HG02970 (cell line): ENCODE data around the gene CALB2.

Experiments
- ATAC-seq: cut with Tn5 transposase; IDR thresholded peaks from one replicate; pipeline ENCODE4 v1.9.1; 2021; ENCODE audit warnings: mild to moderate bottlenecking, moderate library complexity, moderate number of reproducible peaks; ENCODE audit not compliant: unreplicated experiment, low FRiP score

The CALB2 gene

DNA sequence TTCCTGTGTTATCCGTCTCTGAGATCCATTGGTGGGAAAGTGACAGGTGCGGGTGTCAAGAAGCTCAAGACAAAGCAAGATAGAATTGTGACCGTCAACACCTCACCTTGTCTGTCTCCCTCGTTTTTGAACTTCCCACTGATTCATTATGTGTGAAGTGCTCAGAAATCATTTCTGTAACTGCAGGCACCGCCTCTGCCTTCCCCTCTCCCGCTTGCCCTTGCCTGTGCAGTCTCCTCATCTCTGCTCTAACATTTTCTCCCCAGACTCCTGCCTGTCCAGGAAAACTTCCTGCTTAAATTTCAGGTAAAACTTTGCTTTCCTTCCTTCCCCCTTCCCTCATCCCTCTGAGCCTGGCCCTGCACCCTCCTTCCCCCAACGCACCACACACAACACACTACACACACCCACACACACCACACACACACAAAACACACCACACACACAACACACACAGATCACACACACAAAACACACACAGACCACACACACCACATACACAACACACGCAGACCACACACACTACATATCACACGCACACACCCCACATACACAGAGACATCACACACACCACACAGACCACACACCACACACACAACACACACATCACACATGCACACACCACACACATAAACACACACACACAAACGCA lies 25.7 kb downstream of the CALB2 start:
- no peak for ATAC-seq

DNA sequence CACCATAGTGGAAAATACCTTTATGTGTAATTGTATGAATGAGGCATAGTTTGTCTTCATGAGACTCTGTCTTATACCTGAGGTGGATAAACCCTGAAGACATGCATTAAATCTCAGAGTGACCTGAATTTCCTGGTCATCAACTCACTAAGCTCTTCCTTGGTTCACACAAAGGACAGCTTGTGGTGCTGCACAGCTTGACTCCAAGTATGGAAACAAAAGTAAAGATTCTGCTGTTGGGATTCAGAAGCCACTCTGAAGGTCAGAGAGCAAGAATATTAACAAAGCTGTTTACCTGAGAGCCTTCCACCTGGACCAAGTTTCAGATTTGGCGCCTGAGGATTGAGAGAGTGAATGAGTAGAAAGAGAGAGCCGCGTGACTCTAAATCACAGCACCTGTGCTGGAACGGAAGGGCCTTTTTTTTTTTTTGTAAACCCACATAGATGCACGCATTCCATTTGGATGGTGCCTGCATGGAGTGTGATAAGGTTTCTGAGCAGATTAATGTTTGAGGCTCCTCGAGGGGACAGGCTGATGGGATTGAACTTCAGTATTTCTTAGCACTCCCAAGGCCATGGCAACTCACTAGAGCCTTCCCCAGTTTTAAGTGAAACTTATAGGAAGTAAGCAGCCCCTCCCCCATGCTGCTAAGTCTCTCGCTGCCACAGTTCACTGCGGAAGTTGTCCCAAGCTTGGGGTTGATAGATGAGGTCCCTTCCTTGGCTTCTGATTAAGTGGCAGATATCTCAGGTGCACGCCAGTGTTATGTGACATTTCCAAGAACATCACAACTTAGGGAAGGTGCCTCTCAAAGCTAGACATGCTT lies 28.7 kb downstream of the CALB2 start:
- ATAC-seq: no peak

DNA sequence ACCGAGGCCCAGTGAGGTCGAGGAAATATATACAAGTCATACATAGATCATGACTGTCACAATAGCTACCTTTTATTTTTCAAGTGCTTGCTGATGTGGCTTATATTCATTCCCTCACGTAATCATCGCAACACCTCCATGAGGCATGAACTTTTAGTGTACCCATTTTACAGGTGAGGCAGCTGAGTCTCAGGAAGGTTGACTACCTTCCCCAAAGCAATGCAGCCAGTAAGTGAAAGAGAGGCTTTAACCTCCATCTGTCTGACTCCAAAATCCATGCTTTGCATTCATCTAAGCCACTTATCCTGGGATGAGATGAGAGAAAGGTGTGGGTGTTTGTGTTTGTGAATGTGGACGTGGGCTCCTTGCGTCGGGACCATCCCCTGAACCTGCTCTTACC lies 30.8 kb downstream of the CALB2 start:
- ATAC-seq: no peak

DNA sequence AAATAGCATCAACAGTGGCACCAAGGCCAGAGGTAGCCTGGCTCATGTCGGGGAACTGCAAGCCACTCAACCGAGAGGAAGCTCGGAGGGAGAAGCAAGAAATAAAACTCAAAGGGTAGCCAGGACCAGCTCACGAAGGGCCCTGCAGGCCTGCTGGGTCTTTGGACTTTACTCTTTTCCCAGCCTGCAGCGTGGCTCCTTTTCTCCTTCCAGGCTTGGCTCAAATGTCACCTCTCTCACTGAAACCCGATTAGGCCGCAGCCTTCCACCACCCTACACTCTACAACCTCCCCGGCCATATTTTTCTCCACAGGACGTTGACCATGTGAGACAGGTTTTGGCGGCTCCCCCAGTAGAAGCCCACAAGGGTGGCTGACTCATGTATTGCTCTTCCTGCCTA lies 38.1 kb downstream of the CALB2 start:
- ATAC-seq: no peak

DNA sequence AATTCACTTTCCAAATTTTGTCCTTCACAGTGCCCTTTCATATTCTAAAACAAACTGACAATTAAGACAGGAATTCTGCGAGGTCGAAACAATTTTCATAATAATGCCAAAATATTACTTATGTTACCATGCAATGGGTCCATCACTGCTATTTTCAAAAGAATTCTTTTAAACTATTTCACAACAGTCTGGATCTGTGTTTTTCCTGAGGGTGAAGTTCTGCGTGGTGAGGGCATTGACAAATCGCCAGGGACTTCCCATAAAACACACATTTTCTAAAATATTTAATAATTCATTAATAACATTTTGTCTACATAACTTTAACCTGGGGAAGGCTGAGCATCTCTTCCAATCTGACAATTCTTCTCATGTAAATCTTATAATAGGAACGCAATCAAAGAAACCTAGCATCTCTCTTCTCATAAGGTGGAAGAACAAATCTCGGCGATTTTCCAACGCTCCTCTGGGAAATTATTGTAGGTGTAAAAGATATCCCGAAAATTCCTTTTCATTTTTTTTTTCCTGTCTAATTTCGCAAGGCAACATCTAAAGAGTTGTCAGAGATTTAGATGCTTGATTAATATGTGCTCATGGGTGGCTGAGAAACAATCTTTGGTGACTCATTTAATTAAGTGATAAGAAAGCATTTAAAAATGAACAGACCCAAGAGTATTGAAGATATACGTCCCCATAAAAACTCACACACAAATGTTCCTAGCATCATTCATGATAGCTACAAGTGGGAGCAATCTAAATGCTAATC lies 41.5 kb downstream of the CALB2 start:
- ATAC-seq: no peak

DNA sequence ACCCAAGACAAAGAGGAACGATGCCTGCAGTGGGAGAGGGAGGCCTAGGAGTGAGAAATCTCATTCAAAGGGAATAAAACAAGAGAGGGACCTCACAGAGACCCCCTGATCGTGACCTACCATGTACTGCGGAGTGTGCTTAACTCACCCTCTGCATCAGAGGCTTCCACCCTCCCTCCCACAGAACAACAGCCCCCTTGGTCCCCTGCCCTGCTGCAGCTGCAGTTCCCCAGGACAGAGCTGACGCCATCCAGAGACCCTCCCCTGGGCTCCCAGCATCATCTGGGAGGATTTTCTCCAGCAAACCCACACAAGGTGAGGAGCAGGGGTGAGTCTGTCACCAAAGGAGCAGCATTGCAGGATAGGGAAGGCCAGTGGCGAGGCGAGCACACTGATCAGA lies 43.5 kb downstream of the CALB2 start:
- ATAC-seq: no peak

DNA sequence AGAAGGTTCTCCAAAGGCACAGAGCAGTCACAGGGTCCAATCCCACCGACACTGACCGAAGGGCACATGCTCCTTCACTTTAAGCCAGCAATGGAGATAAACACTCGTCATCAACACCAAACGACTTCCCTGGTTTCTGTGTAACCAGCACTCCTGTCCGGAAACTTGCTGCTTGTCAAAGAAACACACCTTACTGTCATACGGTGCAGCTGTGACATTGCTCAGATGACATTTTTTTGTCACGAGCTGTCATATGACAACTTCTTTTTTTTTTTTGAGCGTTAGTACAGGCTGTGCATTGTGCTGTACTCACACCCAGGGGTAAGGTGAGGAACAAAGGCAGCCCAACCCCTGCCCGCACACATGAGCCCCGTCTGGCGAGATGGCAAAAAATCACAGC lies 44.2 kb downstream of the CALB2 start:
- no peak for ATAC-seq

DNA sequence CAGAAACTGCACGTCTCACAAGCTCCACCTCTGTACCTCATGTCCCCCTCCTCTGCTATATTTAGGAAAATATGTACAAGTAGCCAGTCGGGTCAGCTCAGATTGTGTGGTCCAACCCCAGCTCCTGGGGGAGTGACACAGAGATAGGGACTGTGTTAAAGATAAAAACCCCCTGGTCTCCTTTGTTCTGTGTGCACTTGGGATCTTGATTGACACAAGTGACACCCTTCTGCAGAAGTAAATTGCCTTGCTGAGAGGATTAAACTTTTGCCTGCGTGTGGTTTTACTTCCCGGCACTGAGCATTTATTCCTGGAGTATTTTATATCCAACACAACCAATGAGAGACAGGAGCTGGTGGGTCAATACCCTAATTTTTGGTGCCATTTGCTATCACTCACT lies 45.8 kb downstream of the CALB2 start:
- no peak for ATAC-seq

DNA sequence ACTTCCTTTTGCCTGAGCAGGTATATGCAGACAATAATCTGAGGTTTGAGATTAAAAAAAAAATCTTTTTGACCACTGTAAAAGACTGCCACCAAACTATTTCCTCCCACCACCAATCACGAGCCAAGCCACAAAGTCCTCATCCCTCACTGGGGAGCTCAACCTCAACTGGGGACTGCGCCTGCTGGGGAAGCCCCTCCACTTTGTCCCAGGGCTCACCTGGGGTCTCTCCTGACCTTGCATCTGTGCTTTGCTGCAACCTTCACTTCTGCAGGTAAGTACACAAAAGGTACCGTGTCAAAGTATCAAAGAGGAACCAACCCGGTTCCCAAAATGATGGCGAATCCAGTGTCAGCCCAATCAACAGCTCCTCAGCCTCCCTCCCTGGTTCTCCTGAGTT lies 47.8 kb downstream of the CALB2 start:
- no peak for ATAC-seq

DNA sequence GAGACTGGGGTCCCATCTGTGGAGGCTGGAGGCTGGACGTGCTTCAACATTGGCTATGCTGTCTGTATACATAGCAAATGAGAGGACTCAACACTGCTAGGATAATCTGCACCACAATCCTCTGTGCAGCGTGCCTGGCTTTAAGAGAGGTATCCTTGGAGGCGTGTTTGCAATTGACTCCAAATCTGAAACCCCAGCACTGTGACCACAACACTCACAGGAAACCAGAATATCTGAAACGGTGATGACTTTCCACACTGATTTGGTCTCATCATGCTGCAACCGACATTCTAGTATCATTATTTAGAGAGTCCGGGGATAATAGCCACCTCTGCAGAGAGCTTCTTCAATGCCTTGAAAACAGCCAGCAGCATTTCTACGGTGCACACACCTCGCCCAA lies 48.2 kb downstream of the CALB2 start:
- ATAC-seq: no peak

DNA sequence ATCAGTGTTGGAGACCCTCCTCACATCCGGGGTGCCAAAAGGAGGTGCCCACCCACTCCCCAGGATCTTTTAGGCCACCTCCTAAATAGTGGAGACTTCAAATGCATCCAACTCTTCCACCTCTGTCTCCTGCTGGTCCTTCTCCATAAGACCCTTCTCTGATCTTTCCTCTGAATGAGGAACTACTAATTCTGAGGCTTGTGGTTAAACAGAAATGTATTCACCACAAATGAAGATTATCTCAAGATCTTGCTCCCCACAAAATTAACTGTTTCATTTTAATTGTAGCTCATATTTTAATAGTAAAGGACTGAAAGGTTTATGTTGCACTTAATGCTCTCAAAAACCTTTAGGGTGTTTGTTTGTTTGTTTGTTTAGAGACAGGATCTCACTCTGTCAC lies 49.2 kb downstream of the CALB2 start:
- ATAC-seq: no peak

DNA sequence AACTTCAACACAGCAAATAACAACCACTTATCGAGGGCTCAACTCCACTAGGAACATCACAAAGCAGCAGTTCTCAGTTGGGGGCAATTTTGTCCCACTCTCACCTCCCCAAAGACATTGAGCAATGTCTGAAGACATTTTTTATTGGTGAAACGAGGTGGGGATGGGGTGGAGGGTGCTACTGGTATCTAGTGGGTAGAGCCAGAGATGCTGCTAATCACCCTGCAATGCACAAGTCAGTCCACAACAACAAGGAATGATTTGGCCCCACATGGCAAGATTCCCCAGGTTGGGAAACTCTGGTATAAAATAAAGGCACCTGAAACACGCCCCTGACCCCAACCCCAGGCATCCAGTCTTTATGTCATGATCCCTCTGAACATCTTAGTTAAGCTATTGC lies 50.0 kb downstream of the CALB2 start:
- no peak for ATAC-seq

DNA sequence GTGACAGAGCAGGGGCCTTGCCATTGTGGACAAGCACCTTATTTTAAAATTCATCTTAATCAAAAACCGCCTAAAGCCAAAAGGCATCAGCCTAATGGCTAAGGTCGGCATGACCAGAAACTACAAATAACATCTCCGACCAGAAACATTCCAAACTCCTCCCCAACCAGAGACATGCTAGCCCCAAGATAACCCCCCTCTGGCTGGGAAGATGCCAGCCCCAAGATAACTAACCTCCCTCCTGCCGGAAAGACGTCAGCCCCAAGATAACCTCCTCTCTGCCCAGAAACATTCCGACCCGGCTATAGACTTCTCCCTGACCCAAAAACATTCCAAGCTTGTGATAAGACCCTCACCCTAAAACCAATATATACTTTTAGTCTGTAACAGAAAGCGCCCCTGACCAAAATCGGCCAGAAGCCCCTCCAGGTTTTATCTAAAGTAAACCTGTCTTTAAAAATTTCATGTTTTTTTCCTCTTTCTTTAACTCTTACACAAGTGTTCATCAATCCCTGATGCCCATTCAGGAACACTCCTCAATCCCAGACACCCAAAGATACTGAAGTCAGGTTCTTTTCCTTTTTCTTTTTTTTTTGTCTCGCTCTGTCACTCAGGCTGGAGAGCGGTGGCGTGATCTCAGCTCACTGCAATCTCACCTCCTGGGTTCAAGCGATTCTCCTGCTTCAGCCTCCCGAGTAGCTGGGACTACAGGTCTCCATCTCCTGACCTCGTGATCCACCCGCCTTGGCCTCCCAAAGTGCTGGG lies 50.7 kb downstream of the CALB2 start:
- no peak for ATAC-seq

DNA sequence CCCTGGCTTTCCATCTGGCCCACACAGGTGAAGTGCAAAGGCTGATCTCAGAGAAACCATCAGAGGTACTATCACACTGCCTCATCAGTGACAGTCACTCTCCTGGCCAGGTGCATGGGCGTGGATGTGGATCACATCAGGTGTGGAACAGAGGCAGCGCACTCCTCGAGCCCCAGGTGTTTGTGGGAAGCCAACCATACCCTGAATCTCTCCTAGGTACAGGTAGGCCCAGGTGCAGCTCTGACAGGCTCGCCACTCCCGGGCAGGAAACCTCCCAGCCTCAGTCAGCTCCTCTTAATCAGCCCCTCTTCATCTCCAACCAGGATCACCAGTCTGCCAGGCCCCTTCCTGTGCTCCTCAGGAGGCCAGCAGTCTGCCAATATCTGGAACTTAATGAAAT lies 51.6 kb downstream of the CALB2 start:
- no peak for ATAC-seq

DNA sequence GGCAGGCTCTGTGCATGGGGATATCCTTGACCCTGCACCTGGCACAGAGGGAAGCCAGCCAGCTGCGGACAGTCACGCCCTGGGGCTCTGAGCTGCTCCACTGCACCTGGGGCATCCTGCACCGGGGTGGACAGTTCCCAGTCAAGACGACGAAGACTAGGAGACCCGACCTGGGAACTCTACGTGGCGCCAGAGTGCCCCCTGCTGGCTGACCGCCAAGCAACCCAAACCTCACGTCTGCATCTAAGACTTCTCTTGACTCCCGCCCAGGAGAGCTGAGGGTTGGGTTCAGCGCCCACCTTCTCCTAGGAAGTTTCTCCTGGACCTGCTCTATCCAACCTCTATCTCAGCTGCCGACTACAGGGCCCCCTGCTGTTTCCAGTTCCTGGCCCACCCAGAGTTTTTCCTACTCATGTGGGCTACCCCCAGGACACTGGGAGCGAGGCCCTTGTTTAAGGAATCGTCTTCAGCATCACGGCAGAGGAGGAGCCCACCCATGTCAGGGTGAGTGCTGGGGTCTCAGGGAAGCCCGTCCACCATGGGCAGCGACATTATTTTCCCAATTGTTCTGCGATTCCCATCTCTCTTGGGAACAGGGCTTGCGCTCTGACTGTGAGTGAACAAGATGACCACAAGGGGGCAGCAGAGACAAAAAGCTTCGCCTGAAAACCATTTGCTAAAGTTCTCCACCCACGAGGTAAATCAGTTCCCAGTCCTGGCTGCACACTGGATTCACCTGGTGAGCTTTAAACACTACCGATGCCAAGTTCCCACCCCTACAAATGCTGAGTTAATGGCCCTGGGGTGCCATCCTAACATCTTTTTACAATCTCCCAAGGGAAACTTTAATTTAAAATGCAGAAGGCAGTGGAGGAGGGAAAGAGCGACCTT lies 54.0 kb downstream of the CALB2 start:
- no peak for ATAC-seq

DNA sequence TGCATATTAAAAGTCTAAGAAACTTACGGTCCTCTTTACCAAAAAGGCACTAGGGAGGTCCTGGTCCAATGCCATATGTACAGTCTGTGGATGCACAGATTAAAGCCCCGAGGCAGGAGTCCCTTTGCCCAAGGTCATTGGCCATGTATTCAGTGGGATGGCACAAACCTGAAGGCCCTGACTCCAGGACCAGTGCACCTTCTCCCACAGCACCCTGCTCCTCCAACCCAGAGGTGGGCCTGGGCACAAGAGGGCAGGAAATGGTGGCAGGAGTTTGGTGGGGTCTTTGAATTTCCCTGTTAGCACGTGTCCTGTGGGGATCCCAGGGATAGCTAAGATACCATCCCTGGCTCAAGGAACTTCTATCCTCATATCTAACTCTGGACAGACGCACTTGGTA lies 54.8 kb downstream of the CALB2 start:
- ATAC-seq: no peak

DNA sequence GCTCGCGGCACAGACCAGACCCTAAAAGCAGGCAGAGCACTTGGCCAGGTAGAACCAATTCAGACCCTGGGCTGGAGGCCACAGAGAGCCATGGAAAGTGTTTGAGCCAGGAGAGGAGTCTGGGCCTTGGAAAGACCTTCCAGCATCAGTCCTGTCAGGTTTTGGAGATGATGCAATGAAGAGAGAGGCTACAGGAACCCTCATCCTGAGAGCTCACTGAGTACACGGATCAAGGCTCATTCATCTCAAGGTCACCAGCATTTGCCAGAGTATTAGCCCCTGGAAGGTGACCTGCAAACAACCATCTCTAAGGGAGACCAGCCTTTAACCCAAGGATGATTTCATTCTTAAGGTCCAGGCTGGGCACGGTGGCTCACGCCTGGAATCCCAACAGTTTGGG lies 55.5 kb downstream of the CALB2 start:
- ATAC-seq: no peak

DNA sequence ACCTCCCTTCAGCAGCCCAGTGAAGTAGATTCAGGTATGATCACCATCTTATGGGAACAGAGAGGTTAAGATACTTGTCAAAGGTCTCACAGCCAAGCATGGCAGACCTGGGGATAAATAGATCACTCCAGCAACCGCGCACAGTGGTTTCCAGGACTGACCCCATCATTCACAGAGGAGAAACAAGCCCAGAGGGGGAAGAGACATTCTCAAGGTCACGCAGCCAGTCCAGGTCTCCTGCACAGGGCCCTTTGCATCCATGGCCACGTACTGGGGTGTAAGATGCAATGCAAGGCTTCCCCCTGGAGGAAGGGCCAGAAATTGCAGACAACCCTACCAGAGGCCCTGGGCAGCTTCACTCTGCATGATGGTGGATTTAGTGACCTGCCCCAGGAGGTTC lies 63.4 kb downstream of the CALB2 start:
- no peak for ATAC-seq

DNA sequence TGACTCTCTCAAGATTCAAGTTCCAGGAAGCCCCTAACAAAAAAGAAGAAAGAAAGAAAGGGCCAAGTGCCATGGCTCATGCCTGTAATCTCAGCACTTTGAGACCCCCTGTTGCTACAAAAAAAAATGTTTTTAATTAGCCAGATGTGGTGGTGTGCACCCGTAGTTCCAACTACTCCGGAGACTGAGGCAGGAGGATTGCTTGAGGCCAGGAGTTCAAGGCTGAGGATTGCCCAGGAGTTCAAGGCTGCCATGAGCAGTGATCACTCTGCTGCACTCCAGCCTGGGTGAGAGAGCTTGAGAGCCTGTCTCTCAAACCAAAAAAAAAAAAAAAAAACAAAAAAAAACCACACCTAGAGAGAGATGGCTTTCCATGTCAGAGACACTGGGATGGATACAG lies 64.5 kb downstream of the CALB2 start:
- no peak for ATAC-seq

DNA sequence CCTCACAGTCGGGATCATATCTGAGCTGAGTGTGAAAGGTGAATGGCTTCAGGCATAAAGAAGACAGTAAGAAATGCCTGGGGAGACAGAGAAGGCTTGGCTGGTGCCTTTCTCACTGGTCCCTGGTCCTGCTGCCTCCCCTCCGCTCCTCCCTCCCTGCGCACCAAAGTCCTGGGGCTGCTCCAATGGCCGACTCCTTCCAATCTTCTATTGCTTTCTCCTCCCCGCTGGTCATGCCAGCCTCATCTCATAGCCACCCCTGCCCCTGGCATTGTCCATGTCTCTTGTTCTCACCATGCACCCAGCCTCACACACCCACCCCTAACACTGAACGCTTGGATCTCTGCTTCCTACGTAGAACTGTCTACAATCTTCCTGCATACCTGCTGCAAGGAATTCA lies 65.3 kb downstream of the CALB2 start:
- ATAC-seq: no peak
